GM18507 (cell line): ENCODE data around the gene TRIM40.

ENCODE experiments used
- DNase-seq: peaks from one replicate; pipeline ENCODE4 v3.0.0; 2011; ENCODE audit warnings: low read depth; ENCODE audit not compliant: insufficient read length; ENCODE audit errors: extremely low spot score
- FAIRE-seq: peaks from 2 replicates; lab custom pipeline; 2011; peaks lifted over from hg19 to GRCh38; lab: Jason Lieb, UNC

TRIM40 gene

GRCh38 chr6:30188541-30188940, 52.6 kb downstream of the TRIM40 start:
- DNase-seq (no peak), FAIRE-seq (no peak)

GRCh38 chr6:30192076-30192475, 56.1 kb downstream of the TRIM40 start:
- DNase-seq (no peak), FAIRE-seq (no peak)

GRCh38 chr6:30194797-30195690, 59.1 kb downstream of the TRIM40 start:
- no peak for DNase-seq
- no peak for FAIRE-seq

GRCh38 chr6:30195951-30196350, 60.0 kb downstream of the TRIM40 start:
- FAIRE-seq (no peak), DNase-seq (no peak)

GRCh38 chr6:30196376-30196775, 60.4 kb downstream of the TRIM40 start:
- FAIRE-seq (no peak), DNase-seq (no peak)
